Activated naive CD4-positive, alpha-beta T cell treated with anti-CD3 and anti-CD28 coated beads, Interleukin-2, amount 50 U/mL, for 72 hours (primary cell): ENCODE measurements around the gene ELMO3. TPM values are rescaled to one million over a fixed set of nuclear protein-coding genes. Genes with fewer than 3 reads are reported as not detected.

Experiments used
- ATAC-seq, 2 donors: fragments of 150-1000 bp; cut with Tn5 transposase; 2 replicates each; pipeline ENCODE4 v1.10.0; 2021; ENCODE audit warnings: mild to moderate bottlenecking in 2 of 2, moderate library complexity in 2 of 2
- DNase-seq, 2 donors: peaks; one replicate each; pipeline ENCODE4 v3.0.0; 2021 to 2022; ENCODE audit warnings: low spot score in 2 of 2
- H3K27ac Mint-ChIP-seq, 2 donors: one replicate each; pipeline ENCODE4 v1.8.0; 2022; ENCODE audit warnings: mild to moderate bottlenecking in 2 of 2, mixed read lengths in 2 of 2
- H3K36me3 Mint-ChIP-seq, 2 donors: one replicate each; pipeline ENCODE4 v1.8.0; 2022; ENCODE audit warnings: mixed read lengths in 2 of 2
- H3K9me3 Mint-ChIP-seq, 2 donors: one replicate each; pipeline ENCODE4 v1.8.0; 2022; ENCODE audit warnings: mixed read lengths in 2 of 2
- total RNA-seq, 2 donors: library from RNA; stranded (reverse); gene quantifications; one replicate each; pipeline ENCODE4 v1.2.3, GENCODE V29; 2022

Gene ELMO3
- total RNA-seq, 2 donors from 2014 or later, result 4.0 to 7.0 TPM

DNA sequence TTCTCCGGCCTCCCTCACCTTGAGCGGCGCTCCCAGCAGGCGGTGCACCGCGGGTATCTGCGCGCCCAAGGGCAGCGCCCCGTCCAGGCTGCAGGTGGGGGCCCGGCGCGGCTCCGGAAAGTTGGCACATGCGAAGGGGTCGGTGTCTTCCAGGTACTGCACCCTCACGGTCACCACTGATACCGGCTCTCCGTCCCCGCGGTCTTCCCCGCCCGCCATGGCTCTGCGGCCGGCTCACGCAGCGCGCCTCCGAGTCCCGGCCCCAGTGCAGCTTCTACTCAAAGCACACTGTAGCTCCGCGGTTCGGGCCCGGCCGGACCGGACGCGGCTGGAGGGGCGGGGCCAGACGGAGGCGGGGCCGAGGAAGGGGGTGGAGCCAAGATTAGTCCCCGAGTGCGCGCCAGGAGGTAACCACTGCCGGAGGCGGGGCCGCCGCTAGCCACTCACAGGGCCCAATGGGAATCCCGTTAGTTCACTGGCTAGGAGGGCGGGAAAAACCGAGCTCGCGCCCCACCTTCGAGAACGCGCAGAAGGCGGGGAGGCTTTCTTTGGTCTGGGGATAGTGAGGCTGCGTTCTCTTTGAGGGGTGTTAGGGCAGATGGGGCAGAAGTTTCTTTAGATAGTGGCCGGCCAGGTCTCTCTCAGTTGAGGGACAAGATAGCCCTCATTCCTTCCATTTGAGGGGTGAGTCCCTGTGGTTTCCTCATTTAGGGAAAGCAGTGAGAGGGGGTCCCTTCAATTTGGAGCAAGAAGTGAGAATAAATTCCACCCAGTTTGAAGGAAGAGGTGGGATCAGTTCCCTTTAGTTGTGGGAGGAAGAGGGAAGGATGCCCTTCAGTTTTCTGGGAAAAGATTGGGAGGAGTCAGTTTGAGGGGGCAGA is 48.5 kb downstream of the ELMO3 start, which contains the start of gene FHOD1:
Gene FHOD1 (minus strand): TSS at position 290 of the 881 bp plus-strand sequence. CDS start 71 bp downstream, at position 219.
- Mint-ChIP-seq H3K9me3 (no peaks in the 10 kb centered on the region), H3K36me3 (peaks cover 5 to 7% of the 10 kb centered on the region in 2 donors), H3K27ac (peak within 1 kb of the TSS; percentile 81 to 91)
- DNase-seq (peak; percentile 98 to 100), ATAC-seq (peak; percentile 53 to 77)

- ATAC-seq (no peak), DNase-seq (no peak)
- Mint-ChIP-seq H3K9me3 (no peaks in the 10 kb centered on the region), H3K27ac (peak overlapping the region; percentile 79 to 91), H3K36me3 (peaks cover 5 to 7% of the 10 kb centered on the region in 2 donors)
Observed at GRCh38 chr16:67248073-67248400, 49.1 kb downstream of the ELMO3 start.

- H3K36me3 Mint-ChIP-seq, result peaks cover 5 to 11% of the 10 kb centered on the region in 2 donors
- ATAC-seq (peak in 1 of 2 donors; percentile 5), DNase-seq (peak in 1 of 2 donors; percentile 54)
- H3K9me3 Mint-ChIP-seq, result no peaks in the 10 kb centered on the region
- H3K27ac Mint-ChIP-seq, result peak within 1 kb of the TSS; percentile 79 to 91
Observed at GRCh38 chr16:67248401-67249177, 49.7 kb downstream of the ELMO3 start, which contains the start of gene SLC9A5. Gene SLC9A5, plus strand, starts transcription at chr16:67248979. Its CDS starts 36 bp downstream, at chr16:67249015.

DNA sequence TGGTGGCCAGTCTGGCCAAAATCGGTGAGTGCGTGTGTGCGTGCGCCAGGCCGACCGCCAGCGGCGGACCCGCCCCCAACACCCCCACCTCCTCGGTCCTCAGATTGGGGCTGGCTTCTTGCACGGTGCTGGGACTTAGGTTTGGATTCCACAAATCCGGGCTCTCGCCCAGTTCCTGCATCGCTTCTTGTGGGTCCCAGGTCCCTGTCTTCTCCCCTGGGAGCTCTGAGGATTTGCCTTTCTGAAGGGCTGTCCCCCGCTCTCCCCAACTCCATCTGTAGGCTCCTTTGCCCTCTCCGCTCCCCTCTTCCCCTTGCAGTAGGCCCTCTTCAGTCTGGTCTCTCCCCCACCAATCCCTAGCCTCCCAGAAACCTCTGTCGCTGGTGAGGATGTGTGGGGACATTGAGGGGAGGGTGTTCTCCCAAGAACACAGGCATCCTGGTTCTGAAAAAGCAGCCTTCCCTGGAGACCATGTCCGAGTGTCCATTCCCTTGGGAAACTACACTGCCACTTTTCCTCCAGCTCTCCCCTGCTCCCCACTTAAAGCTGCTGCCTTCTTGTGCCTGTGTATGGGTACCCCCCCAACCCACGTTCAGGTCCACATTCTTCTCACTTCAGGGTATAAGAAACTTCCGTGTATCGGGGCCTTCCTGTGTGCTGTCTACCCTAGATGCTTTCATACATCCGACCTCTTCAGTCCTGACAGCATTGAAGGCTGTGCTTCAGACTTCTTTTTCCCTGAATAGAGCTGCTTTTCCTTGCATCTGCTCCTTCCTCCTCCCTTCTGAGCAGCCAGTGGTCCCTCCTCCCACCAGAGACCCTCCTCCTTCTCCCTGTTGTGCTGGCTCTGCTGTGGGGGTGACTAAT is 50.5 kb downstream of the ELMO3 start:
- DNase-seq (no peak), ATAC-seq (no peak)

DNA sequence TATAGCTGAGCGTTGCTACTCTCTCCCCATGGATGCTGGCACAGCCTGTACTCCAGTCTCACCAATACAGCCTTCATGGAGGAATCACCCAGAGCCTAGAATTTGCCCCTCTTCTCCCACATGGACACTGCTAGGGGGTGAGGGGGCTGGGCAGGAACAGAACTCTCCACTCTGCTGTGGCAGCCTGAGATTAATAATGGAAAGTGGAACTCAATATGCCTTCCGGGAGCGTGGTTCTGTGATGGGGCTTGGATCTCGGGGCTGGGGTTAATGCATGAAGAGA is 51.1 kb downstream of the ELMO3 start:
- Mint-ChIP-seq H3K36me3 (peaks cover 5 to 11% of the 10 kb centered on the region in 2 donors), H3K27ac (peak overlapping the region in 1 of 2 donors; percentile 72), H3K9me3 (no peaks in the 10 kb centered on the region)
- DNase-seq (no peak), ATAC-seq (no peak)

More for the DNA sequence above, 50.5 kb downstream of the ELMO3 start:
- no peaks in the 10 kb centered on the region for H3K9me3 Mint-ChIP-seq
- peaks cover 5 to 11% of the 10 kb centered on the region in 2 donors for H3K36me3 Mint-ChIP-seq
- H3K27ac Mint-ChIP-seq, result peak overlapping the region in 1 of 2 donors; percentile 72

- ATAC-seq, result no peak
Observed at GRCh38 chr16:67252609-67253497, 53.9 kb downstream of the ELMO3 start.

More at GRCh38 chr16:67252609-67253497, 53.9 kb downstream of the ELMO3 start:
- no peak for DNase-seq
- Mint-ChIP-seq H3K36me3 (peaks cover under 1 to 7% of the 10 kb centered on the region in 2 donors), H3K9me3 (no peaks in the 10 kb centered on the region), H3K27ac (no peak overlapping the region)

Other genes with a start within 250 kb of the ELMO3 start
- gene CES3, start 237.9 kb upstream of the ELMO3 start, total RNA-seq, result 1 to 10 TPM in 1 of 2 donors, under 1 TPM in 1; 0.73 to 6.8 TPM
- 10 to 100 TPM in 1 of 2 donors, 1 to 10 TPM in 1; 8.2 to 21.3 TPM for gene CES4A, start 210.5 kb upstream of the ELMO3 start, total RNA-seq
- 100 to 1,000 TPM; 119 to 124 TPM for gene CBFB, start 170.0 kb upstream of the ELMO3 start, total RNA-seq
- 10 to 100 TPM; 15.6 to 16.6 TPM for gene PHAF1, start 89.2 kb upstream of the ELMO3 start, total RNA-seq
- 1 to 10 TPM; 3.2 to 4.7 TPM for gene B3GNT9, start 48.1 kb upstream of the ELMO3 start, total RNA-seq
- gene TRADD, start 39.2 kb upstream of the ELMO3 start, total RNA-seq, result 10 to 100 TPM; 15.7 to 43.5 TPM
- 10 to 100 TPM; 27.9 to 38.7 TPM for gene FBXL8, start 39.2 kb upstream of the ELMO3 start, total RNA-seq
- gene HSF4, start 34.4 kb upstream of the ELMO3 start, total RNA-seq, result 10 to 100 TPM; 26.0 to 58.8 TPM
- 10 to 100 TPM in 1 of 2 donors, 1 to 10 TPM in 1; 9.2 to 43.4 TPM for gene NOL3, start 28.6 kb upstream of the ELMO3 start, total RNA-seq
- 10 to 100 TPM; 26.3 to 63.5 TPM for gene MATCAP1, start 15.2 kb upstream of the ELMO3 start, total RNA-seq
- gene EXOC3L1, start 9.0 kb upstream of the ELMO3 start, total RNA-seq, result under 1 TPM in 1 of 2 donors, not detected in 1; 0.36 TPM
- 100 to 1,000 TPM in 1 of 2 donors, 10 to 100 TPM in 1; 71.7 to 104 TPM for gene E2F4, start 7.0 kb upstream of the ELMO3 start, total RNA-seq
- gene TMEM208, start 28.0 kb downstream of the ELMO3 start, total RNA-seq, result 10 to 100 TPM; 28.4 to 35.4 TPM
- 100 to 1,000 TPM; 104 to 133 TPM for gene FHOD1, start 48.4 kb downstream of the ELMO3 start, total RNA-seq
- gene SLC9A5, start 49.8 kb downstream of the ELMO3 start, total RNA-seq, result 10 to 100 TPM in 1 of 2 donors, 1 to 10 TPM in 1; 8.3 to 13.6 TPM
- gene PLEKHG4, start 80.4 kb downstream of the ELMO3 start, total RNA-seq, result 10 to 100 TPM in 1 of 2 donors, 1 to 10 TPM in 1; 9.5 to 23.2 TPM
- 1 to 10 TPM in 1 of 2 donors, under 1 TPM in 1; 0.71 to 6.1 TPM for gene KCTD19, start 127.6 kb downstream of the ELMO3 start, total RNA-seq
- 1 to 10 TPM in 1 of 2 donors, under 1 TPM in 1; 0.57 to 1.9 TPM for gene LRRC36, start 127.7 kb downstream of the ELMO3 start, total RNA-seq
- not detected for gene TPPP3, start 194.4 kb downstream of the ELMO3 start, total RNA-seq
- gene ZDHHC1, start 217.3 kb downstream of the ELMO3 start, total RNA-seq, result 1 to 10 TPM in 1 of 2 donors, under 1 TPM in 1; 0.23 to 2.4 TPM
- gene HSD11B2, start 232.0 kb downstream of the ELMO3 start, total RNA-seq, result 1 to 10 TPM; 1.3 to 2.7 TPM